Liver (tissue), 3 donors: ENCODE results near the gene CHPT1.

Experiments used
- EGR1 ChIP-seq, 2 donors: IDR thresholded peaks; 2 replicates each; pipeline ENCODE4 v1.6.1; 2016 to 2018; ENCODE audit warnings: antibody characterized with exemption in 2 of 2, low read depth in 2 of 2
- FOXA1 ChIP-seq: IDR thresholded peaks from 2 replicates; pipeline ENCODE4 v1.6.1; 2016; ENCODE audit warnings: antibody characterized with exemption
- GABPA ChIP-seq, 2 donors: IDR thresholded peaks in 1 of 2; conservative IDR thresholded peaks in 1 of 2; 2 replicates each; pipeline ENCODE4 v1.6.1; 2016; ENCODE audit warnings: antibody characterized with exemption in 2 of 2, mild to moderate bottlenecking in 1 of 2, moderate library complexity in 1 of 2
- JUND ChIP-seq, 2 donors: IDR thresholded peaks; 2 replicates each; pipeline ENCODE4 v1.6.1; 2016; ENCODE audit warnings: antibody characterized with exemption in 2 of 2
- NR2F2 ChIP-seq: IDR thresholded peaks from 2 replicates; pipeline ENCODE4 v1.6.1; 2016; ENCODE audit warnings: antibody characterized with exemption
- RAD21 ChIP-seq, 2 donors: IDR thresholded peaks; 2 replicates each; pipeline ENCODE4 v1.6.1; 2016; ENCODE audit warnings: antibody characterized with exemption in 2 of 2, mild to moderate bottlenecking in 2 of 2
- RXRA ChIP-seq, 2 donors: IDR thresholded peaks; 2 replicates each; pipeline ENCODE4 v1.6.1; 2017 to 2018; ENCODE audit warnings: antibody characterized with exemption in 2 of 2, mild to moderate bottlenecking in 1 of 2
- TAF1 ChIP-seq: conservative IDR thresholded peaks from 2 replicates; pipeline ENCODE4 v1.6.1; 2016; ENCODE audit warnings: antibody characterized with exemption, mild to moderate bottlenecking
- TF ChIP-seq, protein P1 (sequence below): fragments of 150-350 bp; IDR thresholded peaks from 2 replicates; pipeline ENCODE4 v1.5.1; 2017; ENCODE audit warnings: improper control_type of control experiment, low read depth, low read length; ENCODE audit not compliant: missing input control
- TF ChIP-seq, protein P2 (sequence below): IDR thresholded peaks from 2 replicates; pipeline ENCODE4 v1.6.1; 2016; ENCODE audit warnings: antibody characterized with exemption
- TF ChIP-seq, protein P3 (sequence below): IDR thresholded peaks from 2 replicates; pipeline ENCODE4 v1.6.1; 2016; ENCODE audit warnings: antibody characterized with exemption, mild to moderate bottlenecking
- donor health status: healthy.
- donor health status: healthy.

DNA sequence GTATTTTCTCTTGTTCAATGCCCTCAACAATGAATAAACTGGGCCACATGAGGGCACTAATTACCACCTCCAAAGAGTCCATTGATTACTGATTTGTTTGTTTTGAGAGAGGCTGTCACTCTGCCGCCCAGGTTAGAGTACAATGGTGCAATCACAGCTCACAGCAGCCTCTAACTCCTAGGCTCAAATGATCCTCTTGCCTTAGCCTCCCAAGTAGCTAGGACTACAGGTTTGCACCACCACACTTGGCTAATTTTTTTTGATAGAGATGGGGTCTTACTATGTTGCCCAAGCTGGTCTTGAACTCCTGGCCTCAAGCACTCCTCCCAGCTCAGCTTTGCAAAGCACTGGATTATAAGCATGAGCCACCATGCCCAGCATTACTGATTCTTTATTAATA lies 70.1 kb downstream of the CHPT1 start:
- TF ChIP-seq, protein P1, sequence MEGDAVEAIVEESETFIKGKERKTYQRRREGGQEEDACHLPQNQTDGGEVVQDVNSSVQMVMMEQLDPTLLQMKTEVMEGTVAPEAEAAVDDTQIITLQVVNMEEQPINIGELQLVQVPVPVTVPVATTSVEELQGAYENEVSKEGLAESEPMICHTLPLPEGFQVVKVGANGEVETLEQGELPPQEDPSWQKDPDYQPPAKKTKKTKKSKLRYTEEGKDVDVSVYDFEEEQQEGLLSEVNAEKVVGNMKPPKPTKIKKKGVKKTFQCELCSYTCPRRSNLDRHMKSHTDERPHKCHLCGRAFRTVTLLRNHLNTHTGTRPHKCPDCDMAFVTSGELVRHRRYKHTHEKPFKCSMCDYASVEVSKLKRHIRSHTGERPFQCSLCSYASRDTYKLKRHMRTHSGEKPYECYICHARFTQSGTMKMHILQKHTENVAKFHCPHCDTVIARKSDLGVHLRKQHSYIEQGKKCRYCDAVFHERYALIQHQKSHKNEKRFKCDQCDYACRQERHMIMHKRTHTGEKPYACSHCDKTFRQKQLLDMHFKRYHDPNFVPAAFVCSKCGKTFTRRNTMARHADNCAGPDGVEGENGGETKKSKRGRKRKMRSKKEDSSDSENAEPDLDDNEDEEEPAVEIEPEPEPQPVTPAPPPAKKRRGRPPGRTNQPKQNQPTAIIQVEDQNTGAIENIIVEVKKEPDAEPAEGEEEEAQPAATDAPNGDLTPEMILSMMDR = no peak
- no peak for TF ChIP-seq GABPA (IDR thresholded peaks at IDR 0.05 in 1 of 2, conservative IDR thresholded peaks at IDR 0.05 in 1 of 2)
- TF ChIP-seq NR2F2 = no peak
- no peak for TF ChIP-seq TAF1
- TF ChIP-seq EGR1 (IDR thresholded peaks at IDR 0.05; ENCODE audit: low read depth in 2 of 2) = no peak
- no peak for TF ChIP-seq FOXA1
- TF ChIP-seq, protein P2, sequence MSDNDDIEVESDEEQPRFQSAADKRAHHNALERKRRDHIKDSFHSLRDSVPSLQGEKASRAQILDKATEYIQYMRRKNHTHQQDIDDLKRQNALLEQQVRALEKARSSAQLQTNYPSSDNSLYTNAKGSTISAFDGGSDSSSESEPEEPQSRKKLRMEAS = no peak
- TF ChIP-seq JUND (IDR thresholded peaks at IDR 0.05) = no peak
- no peak for TF ChIP-seq RAD21 (IDR thresholded peaks at IDR 0.05)
- TF ChIP-seq RXRA (IDR thresholded peaks at IDR 0.05) = no peak
- TF ChIP-seq, protein P3, sequence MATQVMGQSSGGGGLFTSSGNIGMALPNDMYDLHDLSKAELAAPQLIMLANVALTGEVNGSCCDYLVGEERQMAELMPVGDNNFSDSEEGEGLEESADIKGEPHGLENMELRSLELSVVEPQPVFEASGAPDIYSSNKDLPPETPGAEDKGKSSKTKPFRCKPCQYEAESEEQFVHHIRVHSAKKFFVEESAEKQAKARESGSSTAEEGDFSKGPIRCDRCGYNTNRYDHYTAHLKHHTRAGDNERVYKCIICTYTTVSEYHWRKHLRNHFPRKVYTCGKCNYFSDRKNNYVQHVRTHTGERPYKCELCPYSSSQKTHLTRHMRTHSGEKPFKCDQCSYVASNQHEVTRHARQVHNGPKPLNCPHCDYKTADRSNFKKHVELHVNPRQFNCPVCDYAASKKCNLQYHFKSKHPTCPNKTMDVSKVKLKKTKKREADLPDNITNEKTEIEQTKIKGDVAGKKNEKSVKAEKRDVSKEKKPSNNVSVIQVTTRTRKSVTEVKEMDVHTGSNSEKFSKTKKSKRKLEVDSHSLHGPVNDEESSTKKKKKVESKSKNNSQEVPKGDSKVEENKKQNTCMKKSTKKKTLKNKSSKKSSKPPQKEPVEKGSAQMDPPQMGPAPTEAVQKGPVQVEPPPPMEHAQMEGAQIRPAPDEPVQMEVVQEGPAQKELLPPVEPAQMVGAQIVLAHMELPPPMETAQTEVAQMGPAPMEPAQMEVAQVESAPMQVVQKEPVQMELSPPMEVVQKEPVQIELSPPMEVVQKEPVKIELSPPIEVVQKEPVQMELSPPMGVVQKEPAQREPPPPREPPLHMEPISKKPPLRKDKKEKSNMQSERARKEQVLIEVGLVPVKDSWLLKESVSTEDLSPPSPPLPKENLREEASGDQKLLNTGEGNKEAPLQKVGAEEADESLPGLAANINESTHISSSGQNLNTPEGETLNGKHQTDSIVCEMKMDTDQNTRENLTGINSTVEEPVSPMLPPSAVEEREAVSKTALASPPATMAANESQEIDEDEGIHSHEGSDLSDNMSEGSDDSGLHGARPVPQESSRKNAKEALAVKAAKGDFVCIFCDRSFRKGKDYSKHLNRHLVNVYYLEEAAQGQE = no peak
